GM12865 (cell line): ENCODE data around the gene MTCH1.
"Not testable (repeated sequence)": the region's sequence is repeated elsewhere in the genome, so short reads cannot be mapped to it uniquely, and the experiment has no call there.

Experiments used
- DNase-seq: peaks from one replicate; pipeline ENCODE4 v3.0.0; 2010; ENCODE audit warnings: low read depth
- H3K4me3 ChIP-seq: 2 replicates; pipeline ENCODE4 v1.5.1; 2011; ENCODE audit warnings: mild to moderate bottlenecking, low read depth, low read length, control low read depth
- CTCF ChIP-seq: IDR thresholded peaks from 2 replicates; pipeline ENCODE4 v1.5.1; 2011; ENCODE audit warnings: low read length, control low read depth, low read depth, inconsistent platforms; ENCODE audit not compliant: insufficient read depth; ENCODE audit errors: missing control alignments

MTCH1 gene

GRCh38 chr6:36954262-36954931, 31.6 kb downstream of the MTCH1 start, which contains the start of gene PI16:
TSS of gene PI16 (plus strand) at chr6:36954738. CDS start at chr6:36954761, 23 bp downstream.
- no peak within 1 kb of the TSS for H3K4me3 ChIP-seq
- TF ChIP-seq CTCF: no peak
- DNase-seq: no peak

GRCh38 chr6:36953931-36954261, 32.1 kb downstream of the MTCH1 start:
- TF ChIP-seq CTCF: no peak
- H3K4me3 ChIP-seq: no peak overlapping the region
- DNase-seq: no peak

- TF ChIP-seq CTCF: no peak
- H3K4me3 ChIP-seq: no peak overlapping the region
- no peak for DNase-seq
Measured at GRCh38 chr6:36949636-36950035, 36.4 kb downstream of the MTCH1 start.

- H3K4me3 ChIP-seq, DNase-seq: not testable (repeated sequence)
Measured at GRCh38 chr6:36949076-36949475, 36.9 kb downstream of the MTCH1 start.

- no peak for TF ChIP-seq CTCF
- no peak overlapping the region for H3K4me3 ChIP-seq
- DNase-seq: no peak
Measured at GRCh38 chr6:36947570-36948351, 38.2 kb downstream of the MTCH1 start.

- no peak overlapping the region for H3K4me3 ChIP-seq
- DNase-seq: no peak
- no peak for TF ChIP-seq CTCF
Measured at GRCh38 chr6:36946526-36946925, 39.5 kb downstream of the MTCH1 start.

GRCh38 chr6:36945301-36945700, 40.7 kb downstream of the MTCH1 start:
- no peak for TF ChIP-seq CTCF
- no peak overlapping the region for H3K4me3 ChIP-seq

More at GRCh38 chr6:36945301-36945700, 40.7 kb downstream of the MTCH1 start:
- DNase-seq: no peak
